ENCODE measurements around the gene HECW1.
"Not testable (repeated sequence)": the region's sequence is repeated elsewhere in the genome, so short reads cannot be mapped to it uniquely, and the experiment has no call there.

The HECW1 gene

DNA sequence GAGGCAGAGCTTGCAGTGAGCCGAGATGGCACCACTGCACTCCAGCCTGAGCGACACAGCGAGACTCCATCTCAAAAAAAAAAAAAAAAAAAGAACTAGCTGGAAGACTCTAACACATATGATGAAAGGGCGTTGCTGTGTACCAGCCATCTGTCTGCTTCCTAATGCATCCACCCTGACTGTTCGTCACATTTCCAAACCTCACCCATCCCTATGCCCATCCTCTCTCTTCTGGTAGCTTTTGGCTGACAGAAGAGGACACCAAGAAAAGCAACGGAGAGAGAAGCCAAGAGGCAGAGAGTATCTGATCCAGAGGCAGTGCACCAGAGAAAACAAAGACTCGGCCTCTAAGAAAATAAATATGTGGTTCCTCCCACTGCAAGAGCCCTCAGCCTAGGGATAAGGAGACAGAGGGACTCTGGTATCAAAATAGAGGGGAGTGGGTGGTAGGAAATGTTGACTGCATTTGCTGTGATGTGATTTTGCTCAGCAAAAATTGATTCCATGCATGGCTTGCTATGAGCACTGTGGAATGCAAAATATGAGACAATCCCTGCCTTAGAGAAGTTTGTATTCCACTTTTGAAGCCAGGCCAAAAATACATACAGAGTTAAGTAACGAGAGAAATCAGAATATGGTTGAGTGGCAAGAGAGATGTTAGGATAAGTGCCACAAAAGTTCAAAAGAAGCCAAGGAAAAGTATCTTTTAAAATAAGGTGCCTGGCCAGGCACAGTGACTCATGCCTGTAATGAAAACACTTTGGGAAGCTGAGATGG, 369.6 kb downstream of the HECW1 start:
- DNase-seq, result no peak

DNA sequence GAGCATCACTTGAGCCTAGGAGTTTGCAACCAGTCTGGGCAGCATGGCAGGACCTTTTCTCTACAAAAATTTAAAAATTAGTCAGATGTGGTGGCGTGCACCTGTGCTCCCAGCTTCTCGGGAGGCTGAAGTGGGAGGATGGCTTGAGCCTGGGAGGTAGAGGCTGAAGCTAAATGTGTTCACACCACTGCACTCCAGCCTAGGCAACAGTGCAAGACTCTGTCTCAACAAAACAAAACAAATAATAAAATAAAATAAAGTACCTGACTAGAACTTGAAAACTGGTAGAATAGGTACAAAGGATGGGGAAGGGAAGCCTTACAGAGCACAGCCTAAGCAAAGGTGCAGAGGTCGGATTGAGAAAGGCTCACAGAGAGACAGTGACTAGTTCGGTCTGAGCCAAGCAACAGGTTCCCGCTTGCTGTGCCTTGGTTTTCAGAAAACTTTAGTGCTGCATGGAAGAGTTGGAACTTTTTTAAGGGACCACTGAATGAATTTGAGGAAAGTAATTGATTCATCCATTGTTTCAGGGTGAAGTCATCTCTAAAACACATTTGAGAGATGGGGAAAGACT, 370.3 kb downstream of the HECW1 start:
- no peak for DNase-seq

DNA sequence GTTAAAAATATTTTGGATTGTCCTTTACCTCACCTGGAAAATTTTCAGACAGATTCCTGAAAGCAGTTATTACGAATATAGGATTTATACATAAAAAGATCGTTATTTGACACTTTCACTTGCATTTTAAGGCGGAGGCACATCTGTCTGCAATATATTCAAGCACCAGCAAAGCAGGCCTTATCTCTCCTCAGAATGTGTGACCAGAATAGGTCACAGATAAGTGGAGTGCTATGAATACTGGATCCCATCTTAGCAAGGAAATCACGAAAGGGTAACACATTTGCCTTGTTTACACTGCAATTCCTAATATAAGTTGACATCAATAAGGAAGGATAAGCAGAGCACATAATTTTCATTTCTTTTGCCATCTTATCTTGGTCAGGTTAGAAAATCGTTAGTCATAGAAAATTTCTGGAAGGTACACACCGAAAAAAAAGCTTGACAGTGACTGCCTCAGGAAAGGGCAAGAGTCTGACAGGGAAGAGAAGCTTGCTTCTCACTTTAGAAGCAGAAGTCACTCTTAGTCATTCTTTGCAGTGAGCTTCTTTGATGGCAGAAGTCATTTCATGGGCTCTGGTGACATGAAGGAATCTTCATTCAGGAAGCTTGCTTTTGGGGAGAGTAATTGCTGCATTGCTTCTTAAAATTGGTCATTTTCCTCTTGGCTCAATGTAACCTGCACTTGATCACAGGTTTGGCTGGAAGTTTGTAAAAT, 372.4 kb downstream of the HECW1 start:
- DNase-seq, result no peak

DNA sequence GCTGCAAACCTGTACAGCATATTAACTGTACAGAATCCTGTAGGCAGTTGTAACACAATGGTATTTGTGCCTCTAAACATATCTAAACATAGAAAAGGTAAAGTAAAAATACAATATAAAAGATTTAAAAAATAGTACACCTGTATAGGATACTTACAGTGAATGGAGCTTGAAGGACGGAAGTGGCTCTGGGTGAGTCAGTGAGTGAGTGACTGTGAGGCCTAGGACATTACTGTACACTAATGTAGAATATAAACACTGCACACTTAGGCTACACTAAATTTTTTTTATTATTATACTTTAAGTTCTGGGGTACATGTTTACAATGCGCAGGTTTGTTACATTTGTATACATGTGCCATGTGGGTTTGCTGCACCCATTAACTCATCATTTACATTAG, 373.1 kb downstream of the HECW1 start:
- no peak for DNase-seq

DNA sequence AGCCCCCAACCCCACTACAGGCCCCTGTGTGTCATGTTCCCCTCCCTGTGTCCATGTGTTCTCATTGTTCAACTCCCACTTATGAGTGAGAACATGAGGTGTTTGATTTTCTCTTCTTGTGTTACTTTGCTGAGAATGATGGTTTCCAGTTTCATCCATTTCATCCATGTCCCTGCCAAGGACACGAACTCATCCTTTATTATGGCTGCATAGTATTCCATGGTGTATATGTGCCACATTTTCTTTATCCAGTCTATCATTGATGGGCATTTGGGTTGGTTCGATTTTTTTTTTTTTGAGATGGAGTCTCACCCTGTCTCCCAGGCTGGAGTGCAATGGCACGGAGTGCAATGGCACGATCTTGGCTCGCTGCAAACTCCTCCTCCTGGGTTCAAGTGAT, 373.6 kb downstream of the HECW1 start:
- DNase-seq, result not testable (repeated sequence)

DNA sequence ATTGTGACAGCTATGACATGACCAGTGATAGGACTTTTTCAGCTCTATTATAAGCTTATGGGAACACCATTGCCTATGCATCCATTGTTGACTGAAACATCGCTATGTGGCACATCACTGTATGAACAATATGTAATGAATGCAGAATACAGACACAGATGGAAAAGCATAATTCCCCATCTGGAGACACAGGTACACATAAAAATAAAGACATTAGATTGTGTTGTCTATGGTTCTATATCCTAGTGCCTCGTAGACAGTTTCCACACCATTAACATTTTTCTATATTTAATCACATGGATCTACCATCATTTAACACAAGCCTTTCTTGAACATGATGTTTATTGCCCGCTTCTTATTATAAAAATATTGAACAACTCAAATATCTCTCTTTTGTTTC, 374.2 kb downstream of the HECW1 start:
- no peak for DNase-seq

DNA sequence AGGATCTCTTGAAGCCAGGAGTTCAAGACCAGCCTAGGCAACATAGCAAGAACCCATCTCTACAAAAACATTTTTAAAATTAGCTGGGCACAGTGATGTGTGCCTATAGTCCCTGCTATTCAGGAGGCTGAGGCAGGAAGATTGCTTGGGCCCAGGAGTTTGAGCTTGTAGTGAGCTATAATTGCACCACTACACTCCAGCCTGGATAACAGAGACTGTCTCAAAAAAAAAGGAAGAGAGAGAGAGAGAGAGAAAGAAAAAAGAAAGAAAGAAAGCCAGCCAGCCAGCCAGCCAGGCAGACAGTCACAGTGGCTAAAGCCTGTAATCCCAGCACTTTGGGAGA, 375.3 kb downstream of the HECW1 start:
- no peak for DNase-seq

DNA sequence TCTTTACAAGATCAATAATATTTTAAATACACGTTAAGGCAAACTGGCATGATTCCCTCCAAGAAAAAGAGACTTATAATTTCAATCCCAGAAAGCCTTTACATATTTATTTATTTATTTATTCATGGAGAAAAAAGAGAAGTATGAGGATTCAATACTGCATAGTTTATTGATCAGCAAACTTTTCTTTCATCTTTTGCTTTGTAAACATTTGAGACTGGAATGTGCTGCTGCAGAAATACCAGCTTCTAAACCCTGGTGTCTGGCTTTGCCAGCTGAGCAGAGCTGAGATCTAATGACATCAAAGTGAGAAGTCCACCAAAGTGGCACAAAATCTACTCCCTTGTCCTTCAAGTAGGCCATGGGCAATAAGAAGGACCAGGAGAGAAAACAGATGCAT, 376.8 kb downstream of the HECW1 start:
- DNase-seq, result no peak

DNA sequence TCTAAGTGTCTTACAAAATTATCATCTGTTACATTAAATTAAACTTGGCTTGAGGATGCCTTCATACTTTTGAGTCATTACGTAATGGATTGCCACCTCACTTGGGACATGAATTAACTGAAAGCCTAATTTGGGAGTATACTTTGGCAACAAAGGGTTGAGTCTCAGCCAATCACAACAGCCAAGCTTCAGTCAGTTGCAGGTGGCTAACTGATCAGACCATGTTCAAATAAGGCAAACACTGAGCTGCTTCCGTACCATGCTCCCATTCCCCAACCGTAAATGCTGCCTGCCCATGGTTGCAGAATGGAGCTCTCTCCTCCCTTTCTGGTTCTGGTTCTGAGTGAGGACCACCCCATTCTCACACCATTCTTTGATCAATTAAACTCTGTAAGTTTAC, 377.6 kb downstream of the HECW1 start:
- DNase-seq, result no peak

DNA sequence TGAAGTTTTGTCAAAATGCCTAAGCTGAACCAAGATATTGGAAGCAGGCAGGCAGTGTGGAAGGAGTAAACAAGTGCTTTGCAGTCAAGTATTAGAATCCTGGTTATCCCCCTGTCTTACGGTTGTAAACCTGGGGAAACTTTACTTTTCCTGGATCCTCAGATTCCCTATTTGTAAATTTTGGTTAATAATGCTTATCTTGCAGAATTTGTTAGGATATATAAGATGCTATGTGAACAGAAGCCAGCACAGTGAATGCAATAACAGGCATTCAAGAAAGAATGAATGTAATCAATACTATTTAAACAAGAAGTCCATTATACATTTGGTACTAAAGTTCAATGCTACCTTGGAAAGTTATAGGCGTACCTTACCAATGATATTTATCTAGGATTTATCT, 378.7 kb downstream of the HECW1 start:
- DNase-seq, result no peak

DNA sequence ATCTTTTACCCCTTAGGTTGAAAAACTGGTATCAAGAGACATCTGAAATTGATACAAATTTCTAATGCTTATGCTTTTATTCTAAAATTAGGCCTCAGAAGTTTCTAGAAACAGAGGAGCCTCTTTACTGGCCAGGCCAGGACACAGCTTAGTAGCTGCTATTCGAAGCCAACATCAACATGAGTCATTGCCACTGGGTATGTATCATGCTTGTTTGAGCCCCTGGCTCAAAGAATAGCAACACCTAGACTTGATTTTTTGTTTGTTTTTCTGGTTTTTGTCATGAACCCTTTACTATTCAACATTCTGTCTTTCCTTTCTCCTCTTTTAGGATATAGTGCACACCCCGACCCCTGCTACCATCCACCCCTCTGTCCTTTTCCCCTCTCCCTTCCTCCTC, 379.5 kb downstream of the HECW1 start:
- no peak for DNase-seq

DNA sequence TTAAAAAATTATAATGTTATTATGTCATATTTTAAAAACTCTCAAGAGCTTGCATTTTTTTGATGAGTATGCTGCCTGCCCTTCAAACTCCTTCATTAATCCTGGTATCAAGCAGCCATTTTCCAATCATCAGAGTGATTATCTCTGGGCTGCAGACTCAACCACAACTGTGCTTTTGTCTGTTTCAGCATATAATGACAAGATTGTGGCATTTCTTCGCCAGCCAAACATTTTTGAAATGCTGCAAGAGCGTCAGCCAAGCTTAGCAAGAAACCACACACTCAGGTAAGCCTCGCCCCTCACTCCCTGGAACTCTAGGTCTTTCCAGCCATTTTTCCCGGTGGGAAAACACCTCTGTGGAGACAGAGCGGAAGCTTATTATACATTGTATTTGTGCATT, 380.4 kb downstream of the HECW1 start:
- no peak for DNase-seq

DNA sequence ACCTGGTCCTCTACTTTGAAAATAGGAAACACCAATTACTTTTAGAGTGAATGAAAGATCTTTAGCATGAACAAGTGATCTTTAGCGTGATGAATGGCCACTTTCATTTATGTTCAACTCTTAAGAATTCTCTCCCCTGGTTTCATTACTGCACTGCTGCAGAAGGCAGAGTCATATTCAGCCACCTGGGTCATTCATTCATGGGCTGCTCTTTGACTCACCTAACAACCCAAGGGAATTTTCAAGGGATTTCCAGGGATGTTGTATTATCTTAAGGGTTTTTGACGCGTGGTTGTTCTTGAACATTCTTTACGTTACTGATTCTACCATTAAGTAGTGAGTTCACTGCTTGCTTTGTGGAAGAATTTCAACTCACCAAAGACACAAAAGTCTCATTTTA, 383.1 kb downstream of the HECW1 start:
- no peak for DNase-seq

DNA sequence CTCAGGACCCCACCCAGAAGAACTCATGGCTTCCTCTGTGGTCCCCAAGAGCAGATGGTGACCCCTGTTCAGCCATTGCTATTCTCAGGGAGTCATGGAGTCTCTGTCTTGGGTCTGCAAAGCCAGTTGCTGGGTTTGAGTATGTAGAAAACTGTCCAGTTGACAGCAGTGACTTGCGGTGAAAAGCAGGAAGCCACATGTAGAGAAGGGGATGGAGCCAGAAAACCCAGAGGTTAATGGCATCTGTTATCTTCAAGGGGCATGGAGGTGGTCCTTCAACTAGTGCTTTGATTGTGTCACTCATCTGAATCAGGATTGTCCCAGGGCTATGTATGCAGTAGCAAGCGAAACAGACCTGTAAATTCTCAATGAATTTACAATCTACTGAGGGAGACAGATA, 384.1 kb downstream of the HECW1 start:
- no peak for DNase-seq

DNA sequence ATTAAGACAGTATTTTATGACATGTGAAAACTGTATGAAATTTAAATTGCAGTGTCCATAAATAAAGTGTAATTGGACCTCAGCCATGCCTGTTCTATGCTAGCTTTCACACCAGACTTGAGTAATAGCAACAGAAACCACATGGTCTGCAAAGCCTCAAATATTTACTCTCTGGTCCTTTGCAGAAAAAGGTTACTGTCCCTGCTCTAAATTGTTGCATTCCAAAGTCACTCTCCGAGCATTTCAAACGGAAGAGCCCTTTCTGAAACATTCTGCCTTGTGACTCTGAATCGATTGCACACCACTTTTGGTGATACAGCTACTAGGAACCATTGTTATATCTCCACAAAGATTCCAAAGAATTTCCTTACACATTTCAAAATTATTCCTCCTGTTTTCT, 389.4 kb downstream of the HECW1 start:
- DNase-seq, result no peak

DNA sequence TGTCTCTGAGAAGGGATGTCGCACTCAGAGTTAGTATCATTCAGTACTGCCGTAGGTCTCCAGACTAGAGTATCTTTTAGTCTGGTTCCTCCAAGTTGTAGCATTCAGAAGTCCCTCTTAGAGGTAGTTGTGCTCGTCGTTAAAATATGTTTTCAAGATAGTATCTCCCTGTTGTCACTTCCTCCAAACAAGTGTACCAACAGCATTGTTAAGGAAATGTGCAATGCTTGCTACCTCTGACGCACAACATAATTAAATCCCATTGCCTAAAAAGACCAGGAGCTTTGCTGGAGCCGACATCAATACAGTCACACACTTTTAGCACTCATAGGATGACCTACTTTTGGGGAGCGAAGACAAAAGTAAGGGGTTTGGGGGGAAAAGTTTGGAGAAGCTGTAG, 390.5 kb downstream of the HECW1 start:
- DNase-seq, result no peak

DNA sequence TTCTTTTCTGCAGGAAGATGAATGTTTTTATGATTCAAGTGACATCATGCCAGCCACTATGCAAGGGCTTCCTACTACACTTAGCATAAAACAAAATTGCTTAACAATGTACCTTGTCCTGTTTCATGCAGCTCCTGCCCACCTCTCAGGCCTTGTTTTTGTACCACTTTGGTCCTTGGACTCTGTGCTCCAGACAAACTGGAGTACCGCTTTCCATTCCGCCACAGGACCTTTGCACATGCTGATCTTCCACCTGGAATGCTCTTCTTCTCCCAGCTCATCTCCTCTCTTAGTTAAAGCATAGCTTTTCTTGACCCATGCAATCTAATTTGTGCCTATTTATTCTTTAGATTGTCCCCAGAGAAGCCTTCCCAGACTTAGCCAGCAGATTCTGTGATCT, 393.0 kb downstream of the HECW1 start:
- DNase-seq, result no peak

DNA sequence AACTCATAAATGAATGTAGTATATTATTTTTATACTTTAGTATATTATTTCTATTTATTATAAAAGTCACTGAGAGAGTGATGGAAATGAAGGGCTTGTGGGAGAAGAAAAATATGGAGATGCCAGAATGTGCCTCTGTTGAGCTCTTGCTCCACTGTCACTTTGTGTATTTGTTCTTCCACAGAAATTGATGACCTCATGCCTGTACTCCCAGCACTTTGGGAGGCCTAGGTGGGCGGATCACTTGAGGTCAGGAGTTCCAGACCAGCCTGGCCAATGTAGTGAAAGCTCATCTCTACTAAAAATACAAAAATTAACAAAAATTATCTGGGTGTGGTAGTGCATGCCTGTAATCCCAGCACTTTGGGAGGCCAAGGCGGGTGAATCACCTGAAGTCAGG, 394.0 kb downstream of the HECW1 start:
- DNase-seq, result no peak

DNA sequence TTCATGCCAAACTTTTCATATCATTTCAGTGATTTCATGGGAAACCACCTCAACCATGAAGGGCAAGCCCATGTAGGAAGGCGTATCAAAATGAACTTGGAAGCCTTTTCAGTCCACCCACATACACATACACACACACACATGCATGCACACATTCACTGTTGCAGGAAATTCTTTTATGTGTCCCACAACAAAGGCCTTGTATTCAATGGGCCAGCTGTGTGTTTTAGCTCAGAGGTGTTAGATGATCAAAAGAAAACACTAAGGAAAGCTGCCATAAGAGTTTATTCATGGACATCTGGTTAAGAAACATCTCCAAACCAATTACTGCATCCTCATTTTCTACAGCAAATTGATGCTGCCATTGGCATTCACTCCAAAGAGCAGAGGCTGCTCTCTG, 396.0 kb downstream of the HECW1 start:
- DNase-seq, result no peak

DNA sequence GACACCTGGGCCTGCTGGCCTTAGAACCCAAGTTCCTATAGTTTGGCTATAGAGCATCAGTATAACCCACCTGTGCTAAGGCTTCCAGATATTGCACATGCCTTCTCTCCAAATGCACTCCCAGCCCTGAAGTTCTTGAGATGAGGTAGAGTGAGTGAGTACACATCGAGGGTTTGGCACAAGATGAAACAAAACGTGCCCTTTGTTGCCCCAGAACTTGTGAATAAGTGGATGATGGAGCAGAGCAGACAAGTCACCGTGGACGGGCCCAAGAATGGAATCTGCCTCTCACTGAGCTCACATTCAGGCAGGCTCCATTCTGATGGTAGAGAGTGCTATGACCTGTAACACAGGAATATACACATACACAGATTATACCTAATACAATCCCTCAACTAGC, 397.5 kb downstream of the HECW1 start:
- DNase-seq, result no peak

DNA sequence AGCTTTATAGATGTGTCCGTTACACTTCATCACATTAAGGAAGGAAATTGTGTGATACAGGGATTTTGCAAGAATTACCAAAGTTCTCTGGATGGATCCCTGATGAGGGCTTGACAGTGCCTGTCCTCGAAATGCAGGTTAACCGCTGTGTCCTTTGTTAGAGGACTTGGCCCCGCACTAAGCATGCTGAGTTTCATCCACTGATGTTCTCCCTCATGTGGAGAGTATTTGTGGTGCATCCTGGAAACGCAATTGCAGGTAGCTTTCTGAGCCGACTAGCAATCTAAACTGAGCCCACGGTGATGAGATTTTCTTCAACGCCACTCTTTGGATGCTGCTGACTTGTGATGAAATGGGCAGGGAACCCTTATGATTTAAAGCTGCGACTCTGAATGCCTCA, 398.6 kb downstream of the HECW1 start:
- DNase-seq, result no peak

DNA sequence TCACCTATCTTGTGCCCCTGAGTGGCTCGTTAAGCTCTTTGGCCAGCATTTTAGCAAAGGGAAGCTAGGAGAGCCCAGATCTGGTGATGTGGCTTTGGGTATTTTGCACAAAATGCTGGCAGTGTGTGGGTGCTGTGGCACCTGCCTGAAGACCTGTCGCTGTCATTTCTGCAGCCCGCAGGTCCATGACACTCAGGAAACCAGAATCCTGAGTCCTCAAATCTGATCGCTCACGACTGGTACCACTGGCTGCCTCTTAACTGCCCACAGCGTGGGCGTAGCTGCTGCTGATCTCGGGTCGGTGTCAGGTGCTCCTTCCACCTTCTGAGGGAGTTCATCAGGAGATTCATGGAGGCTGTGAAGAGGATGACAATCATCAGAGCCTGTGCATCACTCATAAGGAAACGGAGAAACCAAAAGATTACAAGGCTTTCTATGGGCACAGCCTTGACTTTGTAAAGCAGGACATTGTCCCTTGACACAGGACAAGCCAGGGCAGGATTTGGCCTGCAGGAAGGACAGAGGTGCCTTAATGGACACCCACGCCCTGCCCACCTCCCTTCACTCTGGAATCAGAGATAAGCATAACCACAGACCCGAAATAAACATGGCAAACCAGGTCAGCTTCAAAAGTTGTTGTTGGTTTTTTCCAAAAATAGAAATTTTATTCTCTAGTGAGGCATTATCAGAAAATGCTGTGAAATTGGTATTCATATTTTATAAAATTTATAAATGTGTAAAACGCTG, 399.5 kb downstream of the HECW1 start:
- DNase-seq, result no peak

DNA sequence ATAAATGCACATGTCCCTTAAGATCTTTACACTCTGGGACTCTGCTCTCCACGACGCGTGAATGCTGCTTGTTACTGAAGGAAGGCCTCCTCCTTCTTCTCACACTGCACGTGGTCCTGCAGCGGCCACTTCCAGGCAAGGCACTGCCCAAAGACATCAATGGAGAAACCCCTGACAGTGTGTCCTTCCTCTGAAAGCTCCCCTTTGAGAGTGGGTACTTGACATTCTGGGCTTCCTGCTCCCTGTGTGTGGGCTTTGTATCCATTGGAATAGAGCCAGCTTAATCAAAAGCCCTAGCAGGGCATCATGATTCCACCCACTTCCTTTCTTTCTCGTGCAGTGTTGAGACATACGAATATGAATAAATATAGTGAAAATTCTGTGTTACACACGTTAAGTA, 400.8 kb downstream of the HECW1 start:
- no peak for DNase-seq

All from amniotic stem cell (primary cell).